22Rv1 (cell line): ENCODE measurements around the gene PAK5.

Experiments
- ZFX ChIP-seq: fragments of 450-650 bp; IDR thresholded peaks from 2 replicates; pipeline ENCODE4 v1.6.1; 2017; ENCODE audit warnings: antibody characterized with exemption, borderline replicate concordance
- TF ChIP-seq, protein P1 (sequence below): fragments of 450-650 bp; IDR thresholded peaks from 2 replicates; pipeline ENCODE4 v1.5.1; 2017; ENCODE audit warnings: mild to moderate bottlenecking

DNA sequence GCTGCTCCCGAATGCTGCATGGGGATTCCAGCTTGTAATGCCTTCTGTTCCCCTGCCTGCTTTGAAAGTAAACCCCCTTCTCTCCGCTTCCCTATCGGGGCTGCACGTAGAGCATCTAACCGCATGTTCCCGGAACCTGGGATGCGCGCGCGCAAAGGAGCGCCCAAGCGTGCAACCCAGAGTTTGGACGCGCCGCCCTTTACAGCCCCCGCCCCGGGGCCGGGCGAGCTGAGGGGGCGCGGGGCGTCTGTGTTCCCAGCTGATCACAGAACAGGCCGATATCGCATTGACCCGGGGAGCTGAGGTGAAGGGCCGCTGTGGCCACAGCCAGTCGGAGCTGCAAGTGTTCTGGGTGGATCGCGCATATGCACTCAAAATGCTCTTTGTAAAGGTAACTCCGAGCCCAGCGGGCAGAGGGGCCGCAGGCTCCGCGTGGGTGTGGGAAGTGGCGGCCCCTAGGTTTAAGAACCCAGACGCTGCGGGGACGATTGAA is 323.1 kb downstream of the PAK5 start:
- TF ChIP-seq, protein P1, sequence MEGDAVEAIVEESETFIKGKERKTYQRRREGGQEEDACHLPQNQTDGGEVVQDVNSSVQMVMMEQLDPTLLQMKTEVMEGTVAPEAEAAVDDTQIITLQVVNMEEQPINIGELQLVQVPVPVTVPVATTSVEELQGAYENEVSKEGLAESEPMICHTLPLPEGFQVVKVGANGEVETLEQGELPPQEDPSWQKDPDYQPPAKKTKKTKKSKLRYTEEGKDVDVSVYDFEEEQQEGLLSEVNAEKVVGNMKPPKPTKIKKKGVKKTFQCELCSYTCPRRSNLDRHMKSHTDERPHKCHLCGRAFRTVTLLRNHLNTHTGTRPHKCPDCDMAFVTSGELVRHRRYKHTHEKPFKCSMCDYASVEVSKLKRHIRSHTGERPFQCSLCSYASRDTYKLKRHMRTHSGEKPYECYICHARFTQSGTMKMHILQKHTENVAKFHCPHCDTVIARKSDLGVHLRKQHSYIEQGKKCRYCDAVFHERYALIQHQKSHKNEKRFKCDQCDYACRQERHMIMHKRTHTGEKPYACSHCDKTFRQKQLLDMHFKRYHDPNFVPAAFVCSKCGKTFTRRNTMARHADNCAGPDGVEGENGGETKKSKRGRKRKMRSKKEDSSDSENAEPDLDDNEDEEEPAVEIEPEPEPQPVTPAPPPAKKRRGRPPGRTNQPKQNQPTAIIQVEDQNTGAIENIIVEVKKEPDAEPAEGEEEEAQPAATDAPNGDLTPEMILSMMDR, result no peak
- no peak for TF ChIP-seq ZFX
